Spleen (tissue), 11 donors: ENCODE results near the gene SLC39A7. TPM values are rescaled to one million over a fixed set of nuclear protein-coding genes. Genes with fewer than 3 reads are reported as not detected.

Experiments
- DNase-seq: peaks from one replicate; pipeline ENCODE4 v3.0.0-alpha.2; 2020
- H3K27ac ChIP-seq, 8 donors: fragments of 200-600 bp; sonication (generic) in 7 of 8; 1 replicate in 4 of 8; 2 replicates in 4 of 8; pipeline versions ENCODE4 v1.5.0 to v1.8.0; 2016 to 2021; ENCODE audit warnings: inconsistent platforms in 4 of 8, mild to moderate bottlenecking in 4 of 8, moderate library complexity in 1 of 8
- H3K27me3 ChIP-seq, 7 donors: fragments of 200-600 bp; sonication (generic) in 6 of 7; replicated peaks in 1 of 7; 1 replicate in 4 of 7; 2 replicates in 3 of 7; pipeline versions ENCODE4 v1.5.0 to v1.8.0; 2016 to 2021; ENCODE audit warnings: inconsistent platforms in 3 of 7, mild to moderate bottlenecking in 1 of 7
- H3K36me3 ChIP-seq, 6 donors: fragments of 200-600 bp; sonication (generic) in 5 of 6; 1 replicate in 4 of 6; 2 replicates in 2 of 6; pipeline versions ENCODE4 v1.5.0 to v1.8.0; 2016 to 2021; ENCODE audit warnings: inconsistent platforms in 2 of 6
- H3K4me1 ChIP-seq, 6 donors: fragments of 200-600 bp; sonication (generic) in 5 of 6; 1 replicate in 3 of 6; 2 replicates in 3 of 6; pipeline versions ENCODE4 v1.5.0 to v1.8.0; 2016 to 2021; ENCODE audit warnings: inconsistent platforms in 3 of 6
- H3K4me3 ChIP-seq, 8 donors: fragments of 200-600 bp; sonication (generic) in 7 of 8; 1 replicate in 4 of 8; 2 replicates in 4 of 8; pipeline versions ENCODE4 v1.5.0 to v1.8.0; 2016 to 2021; ENCODE audit warnings: inconsistent platforms in 4 of 8, mild to moderate bottlenecking in 4 of 8, moderate library complexity in 2 of 8
- H3K9me3 ChIP-seq, 8 donors: fragments of 200-600 bp; sonication (generic) in 7 of 8; 1 replicate in 4 of 8; 2 replicates in 4 of 8; pipeline versions ENCODE4 v1.5.0 to v1.8.0; 2016 to 2021; ENCODE audit warnings: inconsistent platforms in 4 of 8
- POLR2A ChIP-seq, 3 donors: fragments of 450-650 bp; IDR thresholded peaks; one replicate each; pipeline ENCODE4 v1.5.1; 2017; ENCODE audit warnings: antibody characterized with exemption in 3 of 3, mild to moderate bottlenecking in 1 of 3
- POLR2AphosphoS5 ChIP-seq, 3 donors: sonication (generic); formaldehyde crosslinking; IDR thresholded peaks; one replicate each; pipeline ENCODE4 v1.5.1; 2017; ENCODE audit warnings: antibody characterized with exemption in 3 of 3
- whole genome bisulfite sequencing, 5 donors: extraction: QIAGEN DNeasy Blood & Tissue Kit in 3 of 5; methylation state at CpG; one replicate each; pipeline versions ENCODE4 v1.1.5 to v1.1.7; 2013 to 2018; 5-methylcytosine and 5-hydroxymethylcytosine counted together
- intact Hi-C: fragments of 100-400 bp; cut with DNase I; formaldehyde crosslinking; loops from one replicate; pipeline ENCODE4 v1.15.0; 2023; ENCODE audit warnings: low total_unique reads
- polyA plus RNA-seq, 3 donors: library from polyadenylated mRNA; stranded (reverse); fragments of 200-250 nt; gene quantifications; one replicate each; pipeline ENCODE4 v1.2.1, GENCODE V29; 2013
- total RNA-seq, 7 donors: library from RNA; depleted of rRNA in 3 of 7; stranded (reverse); fragments of >200 nt in 3 of 7; fragmentation: NEBNext Ultra II Directional in 4 of 7; extraction: Animal tissue kit (Norgen Biotek cat#: 25700) in 4 of 7; gene quantifications; one replicate each; pipeline versions ENCODE4 v1.1.0 to v1.2.1, GENCODE V29; 2016 to 2021
- TF ChIP-seq, protein P1 (sequence below), 11 experiments: fragments of 200-600 bp in 7 of 11; fragments of 450-650 bp in 4 of 11; sonication (generic) in 4 of 11; IDR thresholded peaks in 8 of 11; conservative IDR thresholded peaks in 3 of 11; 1 replicate in 7 of 11; 2 replicates in 4 of 11; pipeline versions ENCODE4 v1.4.0 to v1.8.0; 2016 to 2021; ENCODE audit warnings: antibody characterized with exemption in 11 of 11, inconsistent platforms in 4 of 11, mild to moderate bottlenecking in 1 of 11
- donor health status: healthy with polysubstance abuse.
- donor health status: DM: no; HTN: no; CAD: no; lungs with moderate emphysema.
- donor health status: DM: no; HTN: no; CAD: no.
- donor health status: Bipolar disorder and iron deficiency.
- donor health status: healthy.
- donor health status: DM: no; HTN: no; CAD: no.
- donor health status: DM: yes; HTN: yes; CAD: no.

Gene SLC39A7
- total and polyA plus RNA-seq, 10 donors: 28.8 to 58.7 (median 45.3) TPM

DNA sequence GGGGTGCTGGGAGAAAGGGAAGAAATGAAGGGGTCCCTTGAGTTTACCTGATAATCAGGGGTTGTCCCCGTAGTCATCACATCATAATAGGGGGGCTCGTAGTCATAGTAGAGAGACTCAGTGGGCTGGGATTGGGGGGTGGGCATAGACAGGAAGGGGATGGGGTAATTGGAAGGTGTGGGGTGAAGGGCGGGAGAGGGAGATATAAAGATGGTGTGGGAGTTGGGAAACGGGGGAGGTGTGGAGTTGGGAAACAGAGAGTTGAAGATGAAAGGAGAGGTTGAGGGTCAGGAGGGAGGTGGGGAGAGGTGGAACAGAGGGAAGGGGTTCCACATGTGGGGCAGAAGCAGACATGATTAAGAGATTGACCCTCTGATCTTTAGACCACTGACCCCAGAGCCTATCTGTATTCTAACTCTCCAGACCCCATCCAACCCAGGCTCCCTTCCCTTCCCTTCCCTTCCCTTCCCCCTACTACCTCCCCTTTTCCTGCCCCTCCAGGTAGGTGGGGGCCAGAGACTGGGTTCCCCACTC lies 14.9 kb upstream of the SLC39A7 start:
- intact Hi-C loops: no loop called here
- H3K4me1 ChIP-seq: peaks cover 6 to 13% (median 12%) of the 10 kb centered on the region in 6 donors
- WGBS, 5 donors: 72 to 89% (median 81%) methylated on average over 4 of the region's 4 CpGs
- DNase-seq: no peak
- no peak overlapping the region for H3K4me3 ChIP-seq
- H3K27me3 ChIP-seq: peaks cover 0 to 51% (median 0%) of the 10 kb centered on the region in 7 donors
- no peaks in the 10 kb centered on the region for H3K36me3 ChIP-seq
- no peak overlapping the region for H3K27ac ChIP-seq
- peaks cover 0 to 8% (median 0%) of the 10 kb centered on the region in 8 donors for H3K9me3 ChIP-seq
- TF ChIP-seq POLR2A (IDR thresholded peaks at IDR 0.05): no peak
- TF ChIP-seq, protein P1, sequence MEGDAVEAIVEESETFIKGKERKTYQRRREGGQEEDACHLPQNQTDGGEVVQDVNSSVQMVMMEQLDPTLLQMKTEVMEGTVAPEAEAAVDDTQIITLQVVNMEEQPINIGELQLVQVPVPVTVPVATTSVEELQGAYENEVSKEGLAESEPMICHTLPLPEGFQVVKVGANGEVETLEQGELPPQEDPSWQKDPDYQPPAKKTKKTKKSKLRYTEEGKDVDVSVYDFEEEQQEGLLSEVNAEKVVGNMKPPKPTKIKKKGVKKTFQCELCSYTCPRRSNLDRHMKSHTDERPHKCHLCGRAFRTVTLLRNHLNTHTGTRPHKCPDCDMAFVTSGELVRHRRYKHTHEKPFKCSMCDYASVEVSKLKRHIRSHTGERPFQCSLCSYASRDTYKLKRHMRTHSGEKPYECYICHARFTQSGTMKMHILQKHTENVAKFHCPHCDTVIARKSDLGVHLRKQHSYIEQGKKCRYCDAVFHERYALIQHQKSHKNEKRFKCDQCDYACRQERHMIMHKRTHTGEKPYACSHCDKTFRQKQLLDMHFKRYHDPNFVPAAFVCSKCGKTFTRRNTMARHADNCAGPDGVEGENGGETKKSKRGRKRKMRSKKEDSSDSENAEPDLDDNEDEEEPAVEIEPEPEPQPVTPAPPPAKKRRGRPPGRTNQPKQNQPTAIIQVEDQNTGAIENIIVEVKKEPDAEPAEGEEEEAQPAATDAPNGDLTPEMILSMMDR (IDR thresholded peaks at IDR 0.05 in 8 of 11, conservative IDR thresholded peaks at IDR 0.05 in 3 of 11): no peak
- TF ChIP-seq POLR2AphosphoS5 (IDR thresholded peaks at IDR 0.05): no peak

DNA sequence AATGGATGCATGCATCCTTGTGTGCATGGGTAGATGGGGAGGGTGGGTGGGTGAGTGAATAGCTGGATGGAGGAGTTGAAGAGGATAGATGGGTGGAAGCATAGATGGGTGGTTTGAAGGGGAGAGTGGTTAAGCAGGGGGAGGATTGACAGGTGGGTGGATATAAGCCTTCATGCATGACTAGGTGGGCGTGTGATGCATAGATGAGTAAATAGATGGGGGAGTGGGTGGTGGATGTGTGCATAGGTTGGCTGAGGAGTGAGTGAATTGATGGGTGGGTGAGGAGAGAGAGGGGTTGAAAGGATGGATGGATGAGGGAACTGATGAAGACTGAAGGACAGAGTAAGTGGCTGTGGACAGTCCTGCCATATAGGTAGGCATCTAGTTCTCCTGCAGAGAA lies 12.9 kb upstream of the SLC39A7 start:
- WGBS, 5 donors: 63 to 89% (median 82%) methylated on average over 1 of the region's 1 CpG
- no peak overlapping the region for H3K27ac ChIP-seq
- H3K4me3 ChIP-seq: no peak overlapping the region
- DNase-seq: no peak
- intact Hi-C loops: no loop called here
- TF ChIP-seq POLR2AphosphoS5 (IDR thresholded peaks at IDR 0.05) (no peak), POLR2A (IDR thresholded peaks at IDR 0.05) (no peak)
- TF ChIP-seq, protein P1 (IDR thresholded peaks at IDR 0.05 in 8 of 11, conservative IDR thresholded peaks at IDR 0.05 in 3 of 11): no peak
- H3K27me3 ChIP-seq: peaks cover 0 to 71% (median 17%) of the 10 kb centered on the region in 7 donors
- peaks cover 11 to 25% (median 22%) of the 10 kb centered on the region in 6 donors for H3K4me1 ChIP-seq
- no peaks in the 10 kb centered on the region for H3K36me3 ChIP-seq
- peaks cover 0 to 5% (median 0%) of the 10 kb centered on the region in 8 donors for H3K9me3 ChIP-seq

- DNase-seq: no peak
- TF ChIP-seq POLR2AphosphoS5 (IDR thresholded peaks at IDR 0.05) (no peak), POLR2A (IDR thresholded peaks at IDR 0.05) (no peak)
- TF ChIP-seq, protein P1 (IDR thresholded peaks at IDR 0.05 in 8 of 11, conservative IDR thresholded peaks at IDR 0.05 in 3 of 11): no peak
- H3K4me3 ChIP-seq: no peak overlapping the region
- H3K27ac ChIP-seq: no peak overlapping the region
- WGBS, 5 donors: 87 to 91% (median 89%) methylated on average over 8 of the region's 8 CpGs
- no peaks in the 10 kb centered on the region for H3K9me3 ChIP-seq
- H3K4me1 ChIP-seq: peaks cover 5 to 26% (median 21%) of the 10 kb centered on the region in 6 donors
- intact Hi-C loops: no loop called here
- H3K27me3 ChIP-seq: peaks cover 0 to 80% (median 17%) of the 10 kb centered on the region in 7 donors
- peaks cover 0 to 7% (median 4%) of the 10 kb centered on the region in 6 donors for H3K36me3 ChIP-seq
Observed at GRCh38 chr6:33189164-33189563, 11.5 kb upstream of the SLC39A7 start.

DNA sequence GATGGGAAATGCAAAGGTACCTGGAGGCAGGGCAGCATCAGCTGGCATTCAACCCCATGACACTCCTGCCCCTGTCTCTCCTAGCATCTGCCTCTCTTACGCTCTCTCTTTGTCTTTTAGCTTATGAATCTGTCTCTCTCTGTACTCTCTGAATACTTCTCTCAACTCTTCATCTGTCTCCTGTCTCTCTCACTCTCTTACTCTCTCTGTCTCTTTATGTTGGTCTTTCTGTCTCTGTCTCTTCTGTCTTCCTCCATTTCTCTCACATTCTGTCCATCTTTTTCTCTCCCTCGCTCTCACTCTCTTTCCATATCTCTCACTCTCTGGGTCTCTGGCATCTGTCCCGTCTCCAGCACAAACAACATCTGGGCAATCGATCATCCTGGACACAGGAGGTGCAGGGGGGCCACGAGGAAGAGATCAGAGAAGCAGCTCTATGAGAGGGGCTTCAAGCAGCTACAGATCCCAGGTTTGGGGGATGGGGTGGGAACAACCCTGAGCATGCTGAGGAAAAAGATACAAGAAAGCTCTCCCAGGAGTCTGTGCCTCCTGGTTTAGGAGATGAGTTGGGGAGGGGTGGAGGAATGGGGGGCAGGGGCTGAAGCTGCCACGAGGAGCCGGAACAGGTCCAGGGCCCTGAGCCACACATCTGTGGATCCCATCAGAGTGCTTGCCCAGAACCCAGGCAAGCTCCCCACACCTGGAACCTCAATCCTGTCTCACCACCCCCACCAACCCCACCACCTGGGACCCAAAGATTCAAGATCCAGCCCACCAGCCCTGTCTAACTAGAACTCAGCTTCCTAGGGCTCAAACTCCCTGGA lies 10.8 kb upstream of the SLC39A7 start:
- no peaks in the 10 kb centered on the region for H3K9me3 ChIP-seq
- H3K36me3 ChIP-seq: peaks cover 0 to 14% (median 11%) of the 10 kb centered on the region in 6 donors
- 69 to 84% (median 82%) methylated on average over 7 of the region's 7 CpGs for WGBS, 5 donors
- no peak overlapping the region for H3K4me3 ChIP-seq
- no peak for DNase-seq
- TF ChIP-seq, protein P1 (IDR thresholded peaks at IDR 0.05 in 8 of 11, conservative IDR thresholded peaks at IDR 0.05 in 3 of 11): no peak
- TF ChIP-seq POLR2A (IDR thresholded peaks at IDR 0.05): no peak
- no peak for TF ChIP-seq POLR2AphosphoS5 (IDR thresholded peaks at IDR 0.05)
- peaks cover 5 to 29% (median 21%) of the 10 kb centered on the region in 6 donors for H3K4me1 ChIP-seq
- H3K27me3 ChIP-seq: peaks cover 0 to 78% (median 17%) of the 10 kb centered on the region in 7 donors
- no peak overlapping the region for H3K27ac ChIP-seq
- intact Hi-C loops: no loop called here
